ENCODE measurements around the gene MPP4.
A peak's percentile ranks its signal among the peaks of the same experiment; 100 is the strongest.

The MPP4 gene

GRCh38 chr2:201628545-201628944 lies 69.9 kb downstream of the MPP4 start:
- Histone ChIP-seq H3K4me3 (ENCODE audit: low read depth, low read length) (no peak overlapping the region), H3K27me3 (replicated peaks) (no peaks in the 10 kb centered on the region), H3K36me3 (replicated peaks) (peaks cover 48% of the 10 kb centered on the region), H3K27ac (no peak overlapping the region)
- in situ Hi-C loops (cut with HindIII; ENCODE audit: low pct_ligation_motif_present, low sequenced_read_pairs) = no loop called here
- peak; percentile 69 for DNase-seq
- no peak for TF ChIP-seq CTCF (IDR thresholded peaks at IDR 0.05; ENCODE audit: low read depth, low read length, missing control alignments)

GRCh38 chr2:201622306-201622970 lies 76.0 kb downstream of the MPP4 start:
- no peak overlapping the region for H3K27ac ChIP-seq

GRCh38 chr2:201621293-201621999 lies 77.0 kb downstream of the MPP4 start:
- DNase-seq = peak; percentile 61
- no peak for TF ChIP-seq CTCF (IDR thresholded peaks at IDR 0.05; ENCODE audit: low read depth, low read length, missing control alignments)
- Histone ChIP-seq H3K27me3 (replicated peaks) (no peaks in the 10 kb centered on the region), H3K4me3 (ENCODE audit: low read depth, low read length) (no peak overlapping the region), H3K27ac (peak overlapping the region; percentile 65), H3K36me3 (replicated peaks) (peaks cover 4% of the 10 kb centered on the region)
- in situ Hi-C loops (cut with HindIII; ENCODE audit: low pct_ligation_motif_present, low sequenced_read_pairs) = no loop called here

More at GRCh38 chr2:201622306-201622970, 76.0 kb downstream of the MPP4 start:
- H3K36me3 ChIP-seq (replicated peaks) = peaks cover 7% of the 10 kb centered on the region
- no peak overlapping the region for H3K4me3 ChIP-seq (ENCODE audit: low read depth, low read length)
- in situ Hi-C loops (cut with HindIII; ENCODE audit: low pct_ligation_motif_present, low sequenced_read_pairs) = no loop called here
- DNase-seq = no peak
- no peaks in the 10 kb centered on the region for H3K27me3 ChIP-seq (replicated peaks)
- no peak for TF ChIP-seq CTCF (IDR thresholded peaks at IDR 0.05; ENCODE audit: low read depth, low read length, missing control alignments)

- peak; percentile 64 for DNase-seq
- H3K4me3 ChIP-seq (ENCODE audit: low read depth, low read length) = peak overlapping the region; percentile 34
- no peaks in the 10 kb centered on the region for H3K36me3 ChIP-seq (replicated peaks)
- in situ Hi-C loops (cut with HindIII; ENCODE audit: low pct_ligation_motif_present, low sequenced_read_pairs) = no loop called here
- TF ChIP-seq CTCF (IDR thresholded peaks at IDR 0.05; ENCODE audit: low read depth, low read length, missing control alignments) = peak; percentile 57
- no peaks in the 10 kb centered on the region for H3K27me3 ChIP-seq (replicated peaks)
- no peak overlapping the region for H3K27ac ChIP-seq
Measured at GRCh38 chr2:201618744-201619662, 79.4 kb downstream of the MPP4 start.

- no peak for TF ChIP-seq CTCF (IDR thresholded peaks at IDR 0.05; ENCODE audit: low read depth, low read length, missing control alignments)
- in situ Hi-C loops (cut with HindIII; ENCODE audit: low pct_ligation_motif_present, low sequenced_read_pairs) = no loop called here
- Histone ChIP-seq H3K4me3 (ENCODE audit: low read depth, low read length) (no peak overlapping the region), H3K27me3 (replicated peaks) (no peaks in the 10 kb centered on the region), H3K36me3 (replicated peaks) (no peaks in the 10 kb centered on the region), H3K27ac (no peak overlapping the region)
- DNase-seq = no peak
Measured at GRCh38 chr2:201608021-201608420, 90.4 kb downstream of the MPP4 start.

All from brain microvascular endothelial cell (primary cell).